ENCODE results near the gene LIPC. TPM values are rescaled to one million over a fixed set of nuclear protein-coding genes. Genes with fewer than 3 reads are reported as not detected.
A peak's percentile ranks its signal among the peaks of the same experiment; 100 is the strongest.

The LIPC gene
- total RNA-seq, 2 experiments from 2014 or later = 0.60 to 0.68 TPM

GRCh38 chr15:58477170-58477569, 45.4 kb downstream of the LIPC start:
- Mint-ChIP-seq H3K36me3 (ENCODE audit: low read depth) (peaks cover 7% of the 10 kb centered on the region), H3K27me3 (no peaks in the 10 kb centered on the region), H3K4me1 (peaks cover 55% of the 10 kb centered on the region), H3K27ac (peak overlapping the region; percentile 7), H3K4me3 (no peak overlapping the region), H3K9me3 (no peaks in the 10 kb centered on the region)
- ChIA-PET POLR2A (interaction anchor here (3.5 to 5.6 kb wide), 2 partner anchors 8 to 273 kb away, joined by 12 to 71 read pairs; partner anchors contain the start of gene ADAM10), CTCF (interaction anchor here (0.9 kb wide), 1 partner anchor 28 kb away, joined by 3 read pairs; no protein-coding TSS in a partner anchor)
- no peak for DNase-seq

GRCh38 chr15:58478035-58478434, 46.2 kb downstream of the LIPC start:
- peaks cover 52% of the 10 kb centered on the region for H3K4me1 Mint-ChIP-seq
- H3K27ac Mint-ChIP-seq = no peak overlapping the region
- H3K4me3 Mint-ChIP-seq = no peak overlapping the region
- H3K27me3 Mint-ChIP-seq = no peaks in the 10 kb centered on the region
- ChIA-PET CTCF (no interaction called here), POLR2A (interaction anchor here (3.5 kb wide), 1 partner anchor 272 kb away, joined by 12 read pairs; the partner anchor contains the start of gene ADAM10)
- H3K36me3 Mint-ChIP-seq (ENCODE audit: low read depth) = peaks cover 9% of the 10 kb centered on the region
- H3K9me3 Mint-ChIP-seq = peaks cover under 1% of the 10 kb centered on the region
- no peak for DNase-seq

- H3K36me3 Mint-ChIP-seq (ENCODE audit: low read depth) = peaks cover 13% of the 10 kb centered on the region
- POLR2A ChIA-PET = interaction anchor here (3.5 kb wide), 1 partner anchor 271 kb away, joined by 12 read pairs; the partner anchor contains the start of gene ADAM10
- H3K27me3 Mint-ChIP-seq = no peaks in the 10 kb centered on the region
- H3K9me3 Mint-ChIP-seq = peaks cover 4% of the 10 kb centered on the region
- H3K4me1 Mint-ChIP-seq = peaks cover 52% of the 10 kb centered on the region
- H3K27ac Mint-ChIP-seq = no peak overlapping the region
- no peak overlapping the region for H3K4me3 Mint-ChIP-seq
- no peak for DNase-seq
- CTCF ChIA-PET = no interaction called here
These were observed 46.8 kb downstream of the LIPC start for GRCh38 chr15:58478579-58478978.

DNA sequence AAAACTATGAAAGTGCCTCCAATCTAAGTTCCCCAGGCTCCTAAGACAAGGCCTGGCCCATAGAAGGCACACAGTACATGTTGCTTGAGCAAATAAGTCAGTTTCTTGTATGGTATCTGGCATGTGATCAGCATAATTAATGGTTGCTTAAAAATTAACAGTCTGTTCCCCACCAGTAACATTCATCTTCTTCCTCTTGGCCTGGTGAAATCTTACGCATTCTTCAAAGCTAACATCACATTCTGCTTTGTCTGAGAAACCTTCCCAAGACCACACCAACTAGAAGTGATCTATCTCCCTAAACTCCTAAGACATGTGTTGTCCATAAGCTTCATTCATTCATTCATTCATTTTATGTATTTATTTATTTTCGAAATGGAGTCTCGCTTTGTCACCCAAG, 48.1 kb downstream of the LIPC start:
- H3K36me3 Mint-ChIP-seq (ENCODE audit: low read depth) = peaks cover 19% of the 10 kb centered on the region
- H3K27me3 Mint-ChIP-seq = no peaks in the 10 kb centered on the region
- H3K4me1 Mint-ChIP-seq = peaks cover 52% of the 10 kb centered on the region
- no peak for DNase-seq
- H3K9me3 Mint-ChIP-seq = peaks cover 4% of the 10 kb centered on the region
- POLR2A ChIA-PET = interaction anchor here (1.0 kb wide), 1 partner anchor 148 kb away, joined by 3 read pairs; no protein-coding TSS in a partner anchor
- no peak overlapping the region for H3K4me3 Mint-ChIP-seq
- H3K27ac Mint-ChIP-seq = no peak overlapping the region
- CTCF ChIA-PET = no interaction called here

DNA sequence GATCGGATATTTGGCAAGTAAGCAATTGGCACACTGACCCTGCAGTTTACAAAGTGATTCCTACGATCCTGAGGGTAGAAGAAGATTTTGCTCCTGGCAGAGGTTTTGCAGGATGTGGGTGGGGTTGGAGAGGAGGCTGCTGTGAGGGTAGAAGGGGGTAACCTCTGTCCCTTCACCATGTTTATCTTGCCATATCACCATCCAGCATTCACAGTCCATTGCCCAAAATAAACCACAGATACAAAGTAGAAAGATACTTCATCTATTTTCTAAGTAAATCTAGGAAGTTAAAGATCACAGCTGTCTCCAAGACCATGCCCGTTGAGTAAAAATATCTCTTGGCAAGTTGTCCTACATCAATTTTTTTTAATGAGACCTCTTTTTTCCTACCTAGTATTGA, 51.6 kb downstream of the LIPC start:
- ChIA-PET POLR2A (interaction anchor here (0.6 to 4.7 kb wide), 4 partner anchors 8 to 121 kb away, joined by 3 to 71 read pairs (median 3); no protein-coding TSS in a partner anchor), CTCF (interaction anchor here (2.2 kb wide), 1 partner anchor 24 kb away, joined by 5 read pairs; no protein-coding TSS in a partner anchor)
- Mint-ChIP-seq H3K4me1 (peaks cover 46% of the 10 kb centered on the region), H3K4me3 (no peak overlapping the region), H3K36me3 (ENCODE audit: low read depth) (peaks cover 25% of the 10 kb centered on the region), H3K9me3 (peaks cover 4% of the 10 kb centered on the region), H3K27ac (peak overlapping the region; percentile 95), H3K27me3 (no peaks in the 10 kb centered on the region)
- DNase-seq = no peak

DNA sequence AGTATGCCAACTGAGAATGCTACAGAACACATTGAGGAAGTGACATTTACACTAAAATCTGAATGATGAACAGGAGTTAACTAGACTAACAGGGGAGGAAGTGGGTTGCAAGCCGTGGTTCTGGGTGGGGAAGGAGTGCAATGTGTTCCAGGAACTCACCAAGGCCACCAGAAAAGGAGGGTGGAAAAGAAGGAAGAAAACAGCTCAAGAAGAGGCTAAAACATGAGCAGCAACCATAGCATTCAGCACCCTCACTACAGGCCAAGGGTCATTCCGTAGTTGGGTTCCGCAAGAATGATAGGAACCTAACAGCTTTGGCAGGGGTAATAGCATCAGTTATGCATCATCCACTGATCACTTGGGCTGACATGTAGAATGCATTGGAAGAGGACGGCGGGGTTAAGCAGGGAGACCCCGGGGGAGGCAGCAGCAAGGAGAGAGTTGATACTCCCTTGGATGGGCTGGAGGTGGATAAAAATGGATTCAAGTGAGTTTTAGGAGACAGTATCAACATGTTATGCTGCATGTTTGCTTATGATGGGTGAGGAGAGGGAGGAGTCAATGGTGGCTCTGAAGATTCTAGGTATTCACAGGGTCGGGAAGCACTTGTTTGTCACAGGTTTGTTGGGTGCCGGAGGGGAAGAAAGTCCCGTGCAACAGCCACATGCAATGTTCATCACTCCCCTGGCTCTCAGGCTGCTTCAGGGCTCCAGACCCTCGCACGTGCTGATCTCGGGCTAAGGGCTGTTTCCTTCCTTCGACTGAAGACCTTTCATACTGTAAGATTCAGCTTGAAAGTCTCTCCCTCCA, 53.2 kb downstream of the LIPC start:
- H3K27me3 Mint-ChIP-seq = no peaks in the 10 kb centered on the region
- peaks cover 56% of the 10 kb centered on the region for H3K4me1 Mint-ChIP-seq
- H3K9me3 Mint-ChIP-seq = peaks cover 15% of the 10 kb centered on the region
- peak; percentile 80 for DNase-seq
- H3K36me3 Mint-ChIP-seq (ENCODE audit: low read depth) = peaks cover 36% of the 10 kb centered on the region
- peak overlapping the region; percentile 40 for H3K4me3 Mint-ChIP-seq
- peak overlapping the region; percentile 95 for H3K27ac Mint-ChIP-seq
- CTCF ChIA-PET = interaction anchor here (0.6 to 2.2 kb wide), 3 partner anchors 26 to 286 kb away, joined by 3 to 5 read pairs (median 3); partner anchors contain the start of gene MINDY2
- POLR2A ChIA-PET = interaction anchor here (0.7 to 4.7 kb wide), 14 partner anchors 10 to 265 kb away, joined by 3 to 71 read pairs (median 4); partner anchors contain the start of gene ADAM10

- ChIA-PET CTCF (interaction anchor here (1.0 kb wide), 1 partner anchor 285 kb away, joined by 3 read pairs; the partner anchor contains the start of gene MINDY2), POLR2A (interaction anchor here (0.7 to 4.7 kb wide), 7 partner anchors 11 to 264 kb away, joined by 3 to 71 read pairs (median 5); partner anchors contain the start of gene ADAM10)
- peaks cover 56% of the 10 kb centered on the region for H3K4me1 Mint-ChIP-seq
- DNase-seq = peak; percentile 29
- H3K9me3 Mint-ChIP-seq = peaks cover 20% of the 10 kb centered on the region
- peaks cover 44% of the 10 kb centered on the region for H3K36me3 Mint-ChIP-seq (ENCODE audit: low read depth)
- H3K4me3 Mint-ChIP-seq = no peak overlapping the region
- no peaks in the 10 kb centered on the region for H3K27me3 Mint-ChIP-seq
- H3K27ac Mint-ChIP-seq = peak overlapping the region; percentile 95
These were observed 54.3 kb downstream of the LIPC start for GRCh38 chr15:58486062-58486461.

GRCh38 chr15:58486564-58486963, 54.8 kb downstream of the LIPC start:
- no peak overlapping the region for H3K4me3 Mint-ChIP-seq
- peaks cover 56% of the 10 kb centered on the region for H3K4me1 Mint-ChIP-seq
- peaks cover 20% of the 10 kb centered on the region for H3K9me3 Mint-ChIP-seq
- no peaks in the 10 kb centered on the region for H3K27me3 Mint-ChIP-seq
- H3K36me3 Mint-ChIP-seq (ENCODE audit: low read depth) = peaks cover 44% of the 10 kb centered on the region
- DNase-seq = no peak
- H3K27ac Mint-ChIP-seq = peak overlapping the region; percentile 95
- ChIA-PET POLR2A (interaction anchor here (1.0 to 4.7 kb wide), 4 partner anchors 12 to 58 kb away, joined by 3 to 71 read pairs (median 4); no protein-coding TSS in a partner anchor), CTCF (interaction anchor here (1.0 kb wide), 1 partner anchor 285 kb away, joined by 3 read pairs; the partner anchor contains the start of gene MINDY2)

DNA sequence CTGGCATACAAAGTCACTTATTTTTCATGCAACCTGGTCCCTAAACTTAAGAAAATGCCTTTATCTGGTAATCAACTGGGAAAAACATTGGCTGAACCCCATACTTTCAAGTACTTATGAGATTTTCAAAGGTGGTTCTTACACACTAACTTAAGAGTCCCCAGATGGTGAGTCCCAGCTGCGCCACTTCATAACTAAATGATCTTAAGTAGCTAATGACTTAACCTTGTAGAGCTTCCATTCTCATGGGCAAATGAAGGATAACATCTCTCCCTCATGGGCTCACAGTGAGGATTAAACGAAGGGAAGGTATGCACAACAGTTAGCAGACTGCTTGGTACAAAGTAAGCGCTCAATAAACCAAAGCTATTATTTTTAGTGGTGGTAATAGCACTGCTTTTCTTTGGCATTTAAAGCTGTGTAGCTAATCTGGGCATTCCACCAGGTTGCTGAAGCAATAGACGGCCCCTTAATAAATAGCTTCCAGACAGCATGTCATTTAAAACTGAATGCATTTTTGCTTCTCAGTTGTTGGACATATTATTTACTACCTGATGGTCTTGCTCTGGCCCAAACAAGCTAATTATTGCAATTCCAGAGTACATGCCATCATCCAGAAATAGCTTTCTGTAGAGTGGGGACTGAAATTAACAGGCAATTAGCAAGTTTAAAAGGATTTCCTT, 55.4 kb downstream of the LIPC start:
- Mint-ChIP-seq H3K9me3 (peaks cover 20% of the 10 kb centered on the region), H3K36me3 (ENCODE audit: low read depth) (peaks cover 44% of the 10 kb centered on the region), H3K27ac (peak overlapping the region; percentile 28), H3K4me1 (peaks cover 56% of the 10 kb centered on the region), H3K4me3 (no peak overlapping the region), H3K27me3 (no peaks in the 10 kb centered on the region)
- DNase-seq = no peak
- ChIA-PET CTCF (no interaction called here), POLR2A (interaction anchor here (0.9 to 4.7 kb wide), 3 partner anchors 12 to 58 kb away, joined by 3 to 71 read pairs (median 4); no protein-coding TSS in a partner anchor)

- Mint-ChIP-seq H3K36me3 (ENCODE audit: low read depth) (peaks cover 44% of the 10 kb centered on the region), H3K4me3 (no peak overlapping the region), H3K27ac (no peak overlapping the region), H3K4me1 (peaks cover 55% of the 10 kb centered on the region), H3K9me3 (peaks cover 20% of the 10 kb centered on the region), H3K27me3 (no peaks in the 10 kb centered on the region)
- DNase-seq = no peak
- POLR2A ChIA-PET = interaction anchor here (0.9 to 4.7 kb wide), 3 partner anchors 13 to 57 kb away, joined by 3 to 71 read pairs (median 4); no protein-coding TSS in a partner anchor
- CTCF ChIA-PET = no interaction called here
These were observed 55.9 kb downstream of the LIPC start for GRCh38 chr15:58487724-58488120.

- CTCF ChIA-PET = interaction anchor here (0.6 kb wide), 1 partner anchor 874 kb away, joined by 3 read pairs; no protein-coding TSS in a partner anchor
- H3K36me3 Mint-ChIP-seq (ENCODE audit: low read depth) = peaks cover 31% of the 10 kb centered on the region
These were observed 57.7 kb downstream of the LIPC start for GRCh38 chr15:58489289-58490085.

More at GRCh38 chr15:58489289-58490085, 57.7 kb downstream of the LIPC start:
- Mint-ChIP-seq H3K4me1 (peaks cover 41% of the 10 kb centered on the region), H3K4me3 (no peak overlapping the region), H3K27me3 (no peaks in the 10 kb centered on the region), H3K9me3 (peaks cover 16% of the 10 kb centered on the region), H3K27ac (peak overlapping the region; percentile 4)
- DNase-seq = no peak
- POLR2A ChIA-PET = no interaction called here

Measured in activated CD4-positive, alpha-beta memory T cell treated with anti-CD3 and anti-CD28 coated beads, Interleukin-2, amount 10 ng/mL, durations not matched to agents 7 days and 5 days (primary cell).